GM12873 (cell line): ENCODE data around the gene CRHR2.

Source experiments
- TF ChIP-seq, protein P1 (sequence below): IDR thresholded peaks from 2 replicates; pipeline ENCODE4 v1.5.1; 2012; ENCODE audit warnings: low read depth, mild to moderate bottlenecking, moderate library complexity, low read length, control low read depth; ENCODE audit not compliant: insufficient read depth; ENCODE audit errors: missing control alignments

Gene CRHR2

DNA sequence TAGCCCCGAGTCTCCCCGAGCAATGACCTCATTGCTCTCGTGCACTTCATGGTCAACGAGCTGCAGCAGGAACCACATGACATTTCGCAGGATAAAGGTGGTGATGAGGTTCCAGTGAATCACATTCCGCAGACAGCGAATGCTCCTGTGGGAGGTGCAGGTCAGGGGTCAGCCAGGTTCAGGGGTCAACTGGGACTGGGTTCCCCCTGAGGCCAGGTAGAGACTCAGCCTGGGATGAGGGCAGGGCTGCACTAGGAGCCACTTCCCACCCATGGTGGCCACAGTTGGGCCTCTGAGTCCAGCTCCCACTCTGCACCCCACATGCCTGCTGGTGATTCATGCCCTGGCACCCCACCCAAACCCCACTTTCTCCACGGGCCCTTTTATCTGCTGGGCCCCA lies 17.2 kb downstream of the CRHR2 start:
- TF ChIP-seq, protein P1, sequence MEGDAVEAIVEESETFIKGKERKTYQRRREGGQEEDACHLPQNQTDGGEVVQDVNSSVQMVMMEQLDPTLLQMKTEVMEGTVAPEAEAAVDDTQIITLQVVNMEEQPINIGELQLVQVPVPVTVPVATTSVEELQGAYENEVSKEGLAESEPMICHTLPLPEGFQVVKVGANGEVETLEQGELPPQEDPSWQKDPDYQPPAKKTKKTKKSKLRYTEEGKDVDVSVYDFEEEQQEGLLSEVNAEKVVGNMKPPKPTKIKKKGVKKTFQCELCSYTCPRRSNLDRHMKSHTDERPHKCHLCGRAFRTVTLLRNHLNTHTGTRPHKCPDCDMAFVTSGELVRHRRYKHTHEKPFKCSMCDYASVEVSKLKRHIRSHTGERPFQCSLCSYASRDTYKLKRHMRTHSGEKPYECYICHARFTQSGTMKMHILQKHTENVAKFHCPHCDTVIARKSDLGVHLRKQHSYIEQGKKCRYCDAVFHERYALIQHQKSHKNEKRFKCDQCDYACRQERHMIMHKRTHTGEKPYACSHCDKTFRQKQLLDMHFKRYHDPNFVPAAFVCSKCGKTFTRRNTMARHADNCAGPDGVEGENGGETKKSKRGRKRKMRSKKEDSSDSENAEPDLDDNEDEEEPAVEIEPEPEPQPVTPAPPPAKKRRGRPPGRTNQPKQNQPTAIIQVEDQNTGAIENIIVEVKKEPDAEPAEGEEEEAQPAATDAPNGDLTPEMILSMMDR: no peak

DNA sequence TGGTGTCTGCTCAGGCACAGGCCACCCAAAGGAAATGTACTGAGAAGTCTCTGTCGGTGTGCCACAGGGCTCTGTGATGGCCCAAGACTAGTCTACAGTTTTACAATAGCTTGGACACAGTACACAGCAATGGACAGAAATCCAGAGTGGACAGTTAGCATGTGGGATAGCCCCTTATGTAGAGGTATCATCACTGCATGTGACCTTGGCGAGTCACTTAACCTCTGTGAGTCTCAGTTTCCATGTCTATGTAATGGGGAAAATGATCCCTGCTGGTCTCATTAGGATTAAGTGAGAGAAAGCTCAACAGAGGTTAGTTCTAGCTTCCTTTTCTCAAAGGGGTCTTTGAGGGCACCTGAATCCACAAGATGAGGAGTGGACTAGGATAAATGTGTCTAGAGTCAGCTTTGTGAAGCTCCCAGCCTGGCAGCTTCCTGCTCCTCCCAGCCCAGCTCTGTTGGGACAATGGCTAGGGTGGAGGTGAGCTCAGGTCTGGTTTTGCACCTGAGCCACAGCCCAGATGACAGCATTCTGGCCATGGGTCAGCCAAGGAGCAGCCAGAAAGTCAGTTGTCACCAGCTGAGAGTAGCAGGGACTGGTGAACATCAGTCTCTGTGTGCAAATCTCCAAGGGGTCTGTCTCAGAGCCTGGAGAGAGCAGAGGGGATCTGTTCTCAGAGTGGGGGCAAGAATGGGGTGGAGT lies 17.9 kb downstream of the CRHR2 start:
- TF ChIP-seq, protein P1: no peak

DNA sequence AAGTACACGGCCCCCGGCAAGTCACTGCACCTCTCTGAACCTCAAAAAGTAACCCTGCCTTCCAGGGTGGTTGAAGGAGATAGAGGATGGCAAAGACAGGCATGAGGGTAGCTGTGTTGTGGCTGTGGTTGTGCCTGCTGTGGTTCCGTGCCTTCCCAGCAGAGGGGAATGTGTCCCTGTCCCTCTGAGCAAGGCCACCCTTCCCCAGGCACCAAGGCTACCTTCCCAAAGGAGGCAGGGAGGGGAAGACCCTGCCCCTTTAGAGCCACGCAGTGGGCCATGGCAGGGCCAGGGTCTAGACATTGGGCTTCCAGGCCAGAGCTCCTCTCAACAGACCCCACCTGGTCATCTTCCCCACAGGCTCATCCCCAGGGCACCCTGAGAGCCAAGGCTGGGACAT lies 18.8 kb downstream of the CRHR2 start:
- TF ChIP-seq, protein P1: no peak

DNA sequence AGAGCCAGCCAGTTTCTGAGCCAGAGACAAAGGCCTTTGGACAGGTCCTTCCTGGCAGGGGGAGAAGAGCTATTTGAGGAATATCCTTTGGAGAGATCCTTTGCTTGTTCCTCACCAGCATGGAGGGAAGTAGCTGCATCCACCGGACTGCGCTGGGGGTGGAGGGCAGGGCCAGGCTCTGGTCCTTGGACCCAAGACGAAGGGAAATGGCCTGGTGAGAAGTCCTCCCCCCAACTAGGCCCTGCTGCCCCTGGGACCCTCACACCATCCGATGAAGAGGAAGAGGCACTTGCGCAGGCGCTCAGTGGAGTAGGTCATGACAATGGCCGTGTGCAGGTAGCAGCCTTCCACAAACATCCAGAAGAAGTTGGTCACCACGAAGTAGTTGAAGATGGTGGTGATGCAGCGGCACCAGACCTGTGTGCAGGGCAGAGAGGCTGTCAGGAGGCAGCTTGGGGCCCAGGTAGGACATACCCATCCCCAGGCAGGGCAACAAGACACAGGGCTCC lies 19.8 kb downstream of the CRHR2 start:
- TF ChIP-seq, protein P1: no peak

DNA sequence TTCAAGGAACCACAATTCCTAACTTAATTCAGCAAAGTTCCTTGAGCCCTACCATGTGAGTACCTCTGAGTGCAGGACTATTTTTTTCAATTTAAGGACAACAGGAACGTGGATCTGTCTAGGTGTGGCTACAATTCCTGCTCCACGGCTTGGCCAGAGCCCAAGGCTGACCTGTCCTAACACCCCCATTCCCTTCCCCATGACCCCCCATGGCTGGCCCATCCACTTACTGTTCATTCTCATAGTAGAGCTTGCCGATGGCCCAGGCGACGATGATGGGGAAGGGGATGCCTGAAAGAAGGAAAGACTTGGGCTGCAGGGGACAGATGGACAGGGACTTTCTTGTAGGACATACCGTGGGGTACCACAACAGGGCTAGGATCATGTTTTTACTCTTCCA lies 20.3 kb downstream of the CRHR2 start:
- TF ChIP-seq, protein P1: no peak

DNA sequence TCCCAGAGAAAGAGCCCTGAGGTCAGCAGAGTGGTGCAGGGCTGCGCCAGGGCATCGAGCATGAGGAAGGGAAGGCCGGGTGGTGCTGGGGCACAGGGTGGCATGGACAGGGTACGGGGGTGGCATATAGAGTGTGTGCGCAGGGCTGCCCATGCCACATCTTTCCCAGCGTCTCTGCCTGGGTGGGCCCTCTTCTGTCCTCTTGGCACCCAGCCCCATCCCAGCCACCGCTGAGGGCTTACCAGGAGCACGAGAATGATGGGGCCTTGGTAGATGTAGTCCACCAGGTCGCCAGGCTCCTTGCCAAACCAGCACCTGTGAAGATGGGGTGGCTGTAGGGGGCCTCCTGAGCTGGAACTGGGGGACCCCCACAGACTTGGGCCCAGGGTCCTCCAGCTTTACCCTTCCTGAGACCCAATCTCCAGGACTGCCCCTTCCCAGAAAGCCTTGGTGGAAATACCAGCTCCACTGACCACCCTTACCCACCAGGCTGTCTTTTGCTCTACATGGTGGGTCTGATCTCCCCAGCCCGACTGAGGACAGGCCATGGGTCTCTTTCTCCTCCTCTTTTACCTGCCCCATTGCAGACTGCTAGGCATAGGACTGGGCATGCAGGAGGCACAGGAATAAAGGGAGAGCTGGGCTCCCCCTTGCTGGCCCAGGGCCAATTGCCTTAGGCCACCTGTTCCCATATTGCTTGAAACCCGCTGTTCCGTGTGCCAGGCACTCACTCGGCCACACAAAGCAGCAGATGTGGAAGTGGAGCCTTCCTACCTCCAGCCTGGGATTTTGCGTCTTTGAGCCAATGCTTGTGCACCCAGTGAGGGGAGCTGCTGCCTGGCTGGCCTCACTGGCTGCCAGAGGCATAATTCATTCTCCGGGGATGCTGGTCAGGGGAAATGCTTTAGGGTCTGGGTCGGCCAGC lies 21.7 kb downstream of the CRHR2 start:
- TF ChIP-seq, protein P1: no peak

DNA sequence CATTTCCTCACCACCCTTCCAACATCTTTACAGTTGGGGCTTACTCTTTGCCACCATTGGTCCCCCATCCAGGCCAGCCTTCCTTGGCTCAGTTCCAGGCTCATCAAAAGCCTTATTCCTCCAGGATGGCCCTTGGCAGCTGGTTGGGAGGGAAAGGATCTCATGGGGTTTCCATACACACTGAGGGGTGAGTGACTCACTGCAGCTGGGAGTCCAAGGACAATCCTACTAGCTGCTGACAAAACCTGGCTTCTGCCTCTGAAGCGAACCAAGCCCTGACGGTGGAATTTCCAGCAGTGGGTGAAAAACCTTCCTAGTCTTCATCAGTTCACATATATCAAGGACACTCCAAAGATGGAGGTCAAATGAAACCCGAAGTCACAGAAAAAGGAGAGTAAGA lies 22.9 kb downstream of the CRHR2 start:
- TF ChIP-seq, protein P1: no peak
